Right lobe of liver (tissue), 4 donors: ENCODE measurements around the gene MRPS33.

Source experiments
- CTCF ChIP-seq, 4 donors: fragments of 200-600 bp in 3 of 4; fragments of 450-650 bp in 1 of 4; IDR thresholded peaks; one replicate each; pipeline versions ENCODE4 v1.5.1 to v1.8.0; 2016 to 2022; ENCODE audit warnings: antibody characterized with exemption in 4 of 4, mild to moderate bottlenecking in 2 of 4
- POLR2A ChIP-seq: fragments of 450-650 bp; IDR thresholded peaks from one replicate; pipeline ENCODE4 v1.6.1; 2017; ENCODE audit warnings: antibody characterized with exemption, mild to moderate bottlenecking
- donor health status: DM: no; HTN: no; CAD: no.
- donor health status: DM: no; HTN: no; CAD: no.
- donor health status: DM: no; HTN: yes; CAD: no.

- TF ChIP-seq POLR2A (no peak), CTCF (IDR thresholded peaks at IDR 0.05) (no peak)
Observed at GRCh38 chr7:140966561-140967233, 48.1 kb downstream of the MRPS33 start.
